ENCODE results near the gene CHMP3. TPM values are rescaled to one million over a fixed set of nuclear protein-coding genes. Genes with fewer than 3 reads are reported as not detected.

The CHMP3 gene
- polyA plus RNA-seq, 3 donors, result 45.4 to 115 (median 99.4) TPM

DNA sequence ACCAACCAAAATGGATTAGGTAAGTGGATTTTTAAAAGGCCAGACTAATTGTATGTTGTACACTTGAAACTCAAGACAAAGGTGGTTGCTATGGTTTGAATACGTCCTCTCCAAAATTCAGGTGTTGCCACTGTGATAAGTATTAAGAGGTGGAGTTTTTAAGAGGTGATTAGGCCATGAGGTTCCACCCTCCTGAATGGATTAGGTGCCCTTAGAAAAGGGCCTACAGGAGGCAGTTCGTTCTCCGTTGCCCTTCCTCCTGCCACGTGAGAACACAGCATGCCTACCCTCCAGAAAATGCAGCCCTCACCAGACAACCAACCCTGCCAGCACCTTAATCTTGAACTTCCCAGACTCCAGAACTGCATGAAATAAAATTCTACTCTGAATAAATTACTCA, 51.2 kb downstream of the CHMP3 start:
- H3K27me3 ChIP-seq (ENCODE audit: control insufficient read depth in 2 of 2, insufficient read depth in 2 of 2, low read length in 2 of 2), result no peaks in the 10 kb centered on the region
- DNase-seq, result no peak
- intact Hi-C loops (cut with micrococcal nuclease), result no loop called here
- H3K4me2 ChIP-seq (replicated peaks; ENCODE audit: extremely low read depth, low read length, poor library complexity, severe bottlenecking), result no peak overlapping the region
- no peaks in the 10 kb centered on the region for H3K9me3 ChIP-seq (replicated peaks in 1 of 2; ENCODE audit: control insufficient read depth in 1 of 2, insufficient read depth in 1 of 2, low read length in 2 of 2)
- peaks cover 42% of the 10 kb centered on the region for H4K20me1 ChIP-seq (ENCODE audit: insufficient read depth, low read length)
- WGBS (ENCODE audit: insufficient coverage), result 90% methylated on average over 4 of the region's 4 CpGs
- peaks cover 57 to 69% of the 10 kb centered on the region in 2 donors for H3K36me3 Mint-ChIP-seq
- H3K9ac ChIP-seq (ENCODE audit: insufficient read depth, low read length, poor library complexity, severe bottlenecking), result no peak overlapping the region
- H3K79me2 ChIP-seq (ENCODE audit: insufficient read depth, low read length), result peaks cover 18% of the 10 kb centered on the region
- H2AFZ ChIP-seq (ENCODE audit: insufficient read depth, low read depth, low read length, poor library complexity, severe bottlenecking), result no peak overlapping the region
- H3K36me3 ChIP-seq (replicated peaks in 1 of 2; ENCODE audit: control insufficient read depth in 1 of 2, insufficient read depth in 2 of 2, low read length in 2 of 2), result peaks cover 40 to 59% of the 10 kb centered on the region in 2 donors
- no peaks in the 10 kb centered on the region for H3K4me1 Mint-ChIP-seq
- TF ChIP-seq CTCF (IDR thresholded peaks at IDR 0.05), result no peak
- no peaks in the 10 kb centered on the region for H3K9me3 Mint-ChIP-seq
- no peak overlapping the region for H3K4me3 ChIP-seq (replicated peaks in 1 of 3; ENCODE audit: low read depth in 2 of 3, low read length in 3 of 3)
- no peak overlapping the region for H3K27ac ChIP-seq (ENCODE audit: low read depth in 1 of 2, low read length in 2 of 2)
- peak overlapping the region in 1 of 7 donors; percentile 68 for H3K27ac Mint-ChIP-seq
- H3K4me1 ChIP-seq (ENCODE audit: control insufficient read depth in 1 of 2, insufficient read depth in 2 of 2, low read length in 2 of 2), result no peaks in the 10 kb centered on the region
- H3K4me3 Mint-ChIP-seq, result no peak overlapping the region
- no peaks in the 10 kb centered on the region for H3K27me3 Mint-ChIP-seq (ENCODE audit: low read depth in 3 of 3)

DNA sequence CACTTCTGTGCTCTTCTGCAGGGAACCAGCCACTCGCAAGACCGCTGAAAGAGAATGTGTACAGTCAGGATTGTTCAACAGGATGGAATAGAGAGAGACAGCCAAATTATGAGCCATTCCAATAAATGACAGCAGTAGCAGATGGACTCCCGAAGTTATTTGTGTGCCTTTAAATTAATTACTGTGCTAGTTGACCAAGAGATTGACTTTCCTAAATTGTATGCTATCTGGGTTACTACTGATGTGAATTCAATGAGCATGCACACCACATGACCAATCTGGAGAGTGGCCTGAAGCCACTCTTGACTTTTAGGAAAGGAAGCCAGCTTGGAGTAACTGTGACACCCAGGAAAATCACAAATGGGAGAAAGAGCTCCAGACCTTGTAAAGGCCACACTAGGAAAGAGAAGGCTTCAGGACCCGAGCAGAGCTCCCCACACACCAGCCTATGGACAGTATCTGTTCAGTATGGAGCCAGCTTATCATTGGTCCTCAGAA, 52.8 kb downstream of the CHMP3 start:
- intact Hi-C loops (cut with micrococcal nuclease), result no loop called here
- Histone ChIP-seq H2AFZ (ENCODE audit: insufficient read depth, low read depth, low read length, poor library complexity, severe bottlenecking) (no peak overlapping the region), H3K79me2 (ENCODE audit: insufficient read depth, low read length) (peaks cover 12% of the 10 kb centered on the region), H3K36me3 (replicated peaks in 1 of 2; ENCODE audit: control insufficient read depth in 1 of 2, insufficient read depth in 2 of 2, low read length in 2 of 2) (peaks cover 53 to 71% of the 10 kb centered on the region in 2 donors), H3K4me2 (replicated peaks; ENCODE audit: extremely low read depth, low read length, poor library complexity, severe bottlenecking) (no peak overlapping the region), H3K4me1 (ENCODE audit: control insufficient read depth in 1 of 2, insufficient read depth in 2 of 2, low read length in 2 of 2) (no peaks in the 10 kb centered on the region), H4K20me1 (ENCODE audit: insufficient read depth, low read length) (peaks cover 42% of the 10 kb centered on the region), H3K27me3 (ENCODE audit: control insufficient read depth in 2 of 2, insufficient read depth in 2 of 2, low read length in 2 of 2) (no peaks in the 10 kb centered on the region), H3K9ac (ENCODE audit: insufficient read depth, low read length, poor library complexity, severe bottlenecking) (no peak overlapping the region), H3K9me3 (replicated peaks in 1 of 2; ENCODE audit: control insufficient read depth in 1 of 2, insufficient read depth in 1 of 2, low read length in 2 of 2) (no peaks in the 10 kb centered on the region), H3K4me3 (replicated peaks in 1 of 3; ENCODE audit: low read depth in 2 of 3, low read length in 3 of 3) (no peak overlapping the region), H3K27ac (ENCODE audit: low read depth in 1 of 2, low read length in 2 of 2) (no peak overlapping the region)
- TF ChIP-seq CTCF (IDR thresholded peaks at IDR 0.05), result no peak
- Mint-ChIP-seq H3K4me1 (no peaks in the 10 kb centered on the region), H3K36me3 (peaks cover 66 to 78% of the 10 kb centered on the region in 2 donors), H3K4me3 (no peak overlapping the region), H3K9me3 (no peaks in the 10 kb centered on the region), H3K27ac (peak overlapping the region in 3 of 7 donors; percentile 17 to 80 (median 37)), H3K27me3 (ENCODE audit: low read depth in 3 of 3) (no peaks in the 10 kb centered on the region)
- DNase-seq, result no peak
- WGBS (ENCODE audit: insufficient coverage), result 100% methylated on average over 2 of the region's 4 CpGs

Measured in CD14-positive monocyte (primary cell).